Measurements from ENCODE around the gene PHLDB2.

PHLDB2 gene

GRCh38 chr3:111911446-111911845 lies 52.4 kb downstream of the PHLDB2 start:
- H3K36me3 ChIP-seq (ENCODE audit: low read depth) = peaks cover 74% of the 10 kb centered on the region
- no peak overlapping the region for H3K4me3 ChIP-seq (ENCODE audit: severe bottlenecking)
- ATAC-seq (ENCODE audit: low read depth) = no peak
- H3K4me1 ChIP-seq (ENCODE audit: insufficient read depth, poor library complexity, severe bottlenecking) = peaks cover 26% of the 10 kb centered on the region
- DNase-seq (ENCODE audit: low spot score) = no peak
- TF ChIP-seq CTCF (IDR thresholded peaks at IDR 0.05; ENCODE audit: poor library complexity, severe bottlenecking) = no peak
- no peaks in the 10 kb centered on the region for H3K9me3 ChIP-seq (ENCODE audit: severe bottlenecking)
- H3K27ac ChIP-seq (ENCODE audit: poor library complexity, severe bottlenecking) = peak overlapping the region; percentile 58
- no peaks in the 10 kb centered on the region for H3K27me3 ChIP-seq (ENCODE audit: insufficient read depth, poor library complexity, severe bottlenecking)

- DNase-seq (ENCODE audit: low spot score) (no peak), ATAC-seq (ENCODE audit: low read depth) (no peak)
- Histone ChIP-seq H3K27ac (ENCODE audit: poor library complexity, severe bottlenecking) (no peak overlapping the region), H3K36me3 (ENCODE audit: low read depth) (peaks cover 80% of the 10 kb centered on the region), H3K4me1 (ENCODE audit: insufficient read depth, poor library complexity, severe bottlenecking) (peaks cover 40% of the 10 kb centered on the region), H3K27me3 (ENCODE audit: insufficient read depth, poor library complexity, severe bottlenecking) (no peaks in the 10 kb centered on the region), H3K4me3 (ENCODE audit: severe bottlenecking) (no peak overlapping the region), H3K9me3 (ENCODE audit: severe bottlenecking) (no peaks in the 10 kb centered on the region)
- no peak for TF ChIP-seq CTCF (IDR thresholded peaks at IDR 0.05; ENCODE audit: poor library complexity, severe bottlenecking)
Observed at GRCh38 chr3:111913163-111913763, 54.2 kb downstream of the PHLDB2 start.

GRCh38 chr3:111915905-111916304 lies 56.8 kb downstream of the PHLDB2 start:
- ATAC-seq (ENCODE audit: low read depth) = no peak
- peak overlapping the region; percentile 72 for H3K27ac ChIP-seq (ENCODE audit: poor library complexity, severe bottlenecking)
- TF ChIP-seq CTCF (IDR thresholded peaks at IDR 0.05; ENCODE audit: poor library complexity, severe bottlenecking) = no peak
- peaks cover 93% of the 10 kb centered on the region for H3K36me3 ChIP-seq (ENCODE audit: low read depth)
- DNase-seq (ENCODE audit: low spot score) = no peak
- no peaks in the 10 kb centered on the region for H3K9me3 ChIP-seq (ENCODE audit: severe bottlenecking)
- peaks cover 28% of the 10 kb centered on the region for H3K4me1 ChIP-seq (ENCODE audit: insufficient read depth, poor library complexity, severe bottlenecking)
- H3K27me3 ChIP-seq (ENCODE audit: insufficient read depth, poor library complexity, severe bottlenecking) = no peaks in the 10 kb centered on the region
- H3K4me3 ChIP-seq (ENCODE audit: severe bottlenecking) = no peak overlapping the region

GRCh38 chr3:111917300-111917699 lies 58.2 kb downstream of the PHLDB2 start:
- H3K36me3 ChIP-seq (ENCODE audit: low read depth) = peaks cover 98% of the 10 kb centered on the region
- ATAC-seq (ENCODE audit: low read depth) (peak; percentile 99), DNase-seq (ENCODE audit: low spot score) (no peak)
- H3K9me3 ChIP-seq (ENCODE audit: severe bottlenecking) = no peaks in the 10 kb centered on the region
- peaks cover 29% of the 10 kb centered on the region for H3K4me1 ChIP-seq (ENCODE audit: insufficient read depth, poor library complexity, severe bottlenecking)
- H3K27ac ChIP-seq (ENCODE audit: poor library complexity, severe bottlenecking) = peak overlapping the region; percentile 72
- no peaks in the 10 kb centered on the region for H3K27me3 ChIP-seq (ENCODE audit: insufficient read depth, poor library complexity, severe bottlenecking)
- TF ChIP-seq CTCF (IDR thresholded peaks at IDR 0.05; ENCODE audit: poor library complexity, severe bottlenecking) = no peak
- no peak overlapping the region for H3K4me3 ChIP-seq (ENCODE audit: severe bottlenecking)

GRCh38 chr3:111919370-111920065 lies 60.5 kb downstream of the PHLDB2 start:
- Histone ChIP-seq H3K4me3 (ENCODE audit: severe bottlenecking) (no peak overlapping the region), H3K4me1 (ENCODE audit: insufficient read depth, poor library complexity, severe bottlenecking) (peaks cover 49% of the 10 kb centered on the region), H3K27me3 (ENCODE audit: insufficient read depth, poor library complexity, severe bottlenecking) (no peaks in the 10 kb centered on the region), H3K27ac (ENCODE audit: poor library complexity, severe bottlenecking) (peak overlapping the region; percentile 87), H3K36me3 (ENCODE audit: low read depth) (peaks cover 98% of the 10 kb centered on the region), H3K9me3 (ENCODE audit: severe bottlenecking) (no peaks in the 10 kb centered on the region)
- DNase-seq (ENCODE audit: low spot score) (no peak), ATAC-seq (ENCODE audit: low read depth) (no peak)
- TF ChIP-seq CTCF (IDR thresholded peaks at IDR 0.05; ENCODE audit: poor library complexity, severe bottlenecking) = no peak

Data from RWPE2 (cell line).